GM21529 (cell line): Measurements from ENCODE around the gene GPX3.

Experiments used
- ATAC-seq: cut with Tn5 transposase; IDR thresholded peaks from one replicate; pipeline ENCODE4 v1.9.1; 2021; ENCODE audit not compliant: unreplicated experiment

GPX3 gene

GRCh38 chr5:151020304-151021110, at the start of gene GPX3:
GPX3 (plus strand) TSS chr5:151020591; CDS start chr5:151020655, 64 bp downstream.
- peak; percentile 75 for ATAC-seq

GRCh38 chr5:150978590-150978989, 41.8 kb upstream of the GPX3 start:
- no peak for ATAC-seq

- ATAC-seq = no peak
Observed at GRCh38 chr5:150987746-150988145, 32.6 kb upstream of the GPX3 start.

- ATAC-seq = no peak
Observed at GRCh38 chr5:150989695-150990094, 30.7 kb upstream of the GPX3 start.

GRCh38 chr5:150992705-150993104, 27.7 kb upstream of the GPX3 start:
- no peak for ATAC-seq

GRCh38 chr5:150993422-150993821, 27.0 kb upstream of the GPX3 start:
- no peak for ATAC-seq

GRCh38 chr5:150993826-150994412, 26.5 kb upstream of the GPX3 start:
- no peak for ATAC-seq

GRCh38 chr5:150999704-151000442, 20.5 kb upstream of the GPX3 start:
- no peak for ATAC-seq

GRCh38 chr5:151001436-151001835, 19.0 kb upstream of the GPX3 start:
- ATAC-seq = no peak

GRCh38 chr5:151002250-151002649, 18.1 kb upstream of the GPX3 start:
- no peak for ATAC-seq

- no peak for ATAC-seq
Observed at GRCh38 chr5:151002681-151003502, 17.5 kb upstream of the GPX3 start.

GRCh38 chr5:151003503-151003860, 16.9 kb upstream of the GPX3 start:
- no peak for ATAC-seq

GRCh38 chr5:151004499-151004898, 15.9 kb upstream of the GPX3 start:
- ATAC-seq = no peak

GRCh38 chr5:151005187-151005949, 15.0 kb upstream of the GPX3 start:
- ATAC-seq = no peak

GRCh38 chr5:151005950-151006576, 14.3 kb upstream of the GPX3 start:
- no peak for ATAC-seq

- ATAC-seq = no peak
Observed at GRCh38 chr5:151006704-151007334, 13.6 kb upstream of the GPX3 start.

GRCh38 chr5:151007430-151008209, 12.8 kb upstream of the GPX3 start:
- no peak for ATAC-seq

- no peak for ATAC-seq
Observed at GRCh38 chr5:151008210-151008491, 12.2 kb upstream of the GPX3 start.

GRCh38 chr5:151008906-151009305, 11.5 kb upstream of the GPX3 start:
- ATAC-seq = no peak
